Caco-2 (cell line): ENCODE data around the gene LCMT1. TPM values are rescaled to one million over a fixed set of nuclear protein-coding genes. Genes with fewer than 3 reads are reported as not detected.

Experiments
- BruUV-seq: library from RNA; stranded (reverse); fragments of 400-500 nt; replicated peaks from 2 replicates; lab custom pipeline; 2021; lab: Mats Ljungman, UMichigan
- CTCF ChIA-PET: fragments of 300-600 bp; sonication (Branson Sonifier 250); formaldehyde crosslinking; loops from one replicate; lab custom pipeline; 2022; ENCODE audit warnings: antibody characterized with exemption; lab: Charles Lee
- POLR2A ChIA-PET: fragments of 300-600 bp; sonication (Branson Sonifier 250); formaldehyde crosslinking; loops from one replicate; lab custom pipeline; 2022; ENCODE audit warnings: antibody characterized with exemption; lab: Charles Lee
- DNase-seq, 2 experiments: peaks; one replicate each; pipeline versions ENCODE4 v3.0.0 to v3.0.0-alpha.2; 2020 to 2022
- H3K27me3 ChIP-seq: replicated peaks from 2 replicates; pipeline ENCODE4 v1.6.0; 2011; ENCODE audit warnings: low read length; ENCODE audit not compliant: control insufficient read depth, insufficient read depth
- H3K36me3 ChIP-seq: 2 replicates; pipeline ENCODE4 v1.5.1; 2011; ENCODE audit warnings: low read length; ENCODE audit not compliant: control insufficient read depth, insufficient read depth
- H3K4me1 ChIP-seq: fragments of 250-450 bp; sonication (Bioruptor Pico); 2 replicates; pipeline ENCODE4 v1.5.1; 2020; ENCODE audit warnings: mild to moderate bottlenecking
- H3K4me3 ChIP-seq: 2 replicates; pipeline ENCODE4 v1.5.1; 2011; ENCODE audit warnings: low read depth, mild to moderate bottlenecking, control low read depth, low read length
- H3K9me3 ChIP-seq: fragments of 250-450 bp; sonication (Bioruptor Pico); 2 replicates; pipeline ENCODE4 v1.5.1; 2020; ENCODE audit warnings: mild to moderate bottlenecking, moderate library complexity
- H3K27ac Mint-ChIP-seq: one replicate; pipeline ENCODE4 v1.8.0; 2022; ENCODE audit warnings: mixed read lengths; ENCODE audit not compliant: unreplicated experiment
- H3K27me3 Mint-ChIP-seq: one replicate; pipeline ENCODE4 v1.8.0; 2022; ENCODE audit warnings: mixed read lengths; ENCODE audit not compliant: insufficient read depth, unreplicated experiment
- H3K36me3 Mint-ChIP-seq: one replicate; pipeline ENCODE4 v1.8.0; 2022; ENCODE audit warnings: mild to moderate bottlenecking, mixed read lengths; ENCODE audit not compliant: insufficient read depth, unreplicated experiment
- H3K4me1 Mint-ChIP-seq: one replicate; pipeline ENCODE4 v1.8.0; 2022; ENCODE audit warnings: low read depth, mixed read lengths; ENCODE audit not compliant: unreplicated experiment
- H3K4me3 Mint-ChIP-seq: one replicate; pipeline ENCODE4 v1.8.0; 2022; ENCODE audit warnings: mild to moderate bottlenecking, moderate library complexity, mixed read lengths; ENCODE audit not compliant: unreplicated experiment
- H3K9me3 Mint-ChIP-seq: one replicate; pipeline ENCODE4 v1.8.0; 2022; ENCODE audit warnings: mixed read lengths; ENCODE audit not compliant: unreplicated experiment
- CTCF ChIP-seq, 2 experiments: fragments of 200-600 bp in 1 of 2; IDR thresholded peaks; 1 replicate in 1 of 2; 2 replicates in 1 of 2; pipeline versions ENCODE4 v1.5.1 to v1.8.0; 2011 to 2022; ENCODE audit warnings: antibody characterized with exemption in 1 of 2, control low read depth in 1 of 2, inconsistent platforms in 1 of 2, low read depth in 1 of 2, low read length in 1 of 2, mild to moderate bottlenecking in 1 of 2, moderate library complexity in 1 of 2; ENCODE audit not compliant: insufficient read depth in 1 of 2, severe bottlenecking in 1 of 2, unreplicated experiment in 1 of 2
- intact Hi-C: fragments of 100-400 bp; cut with micrococcal nuclease; formaldehyde crosslinking; loops from one replicate; pipeline ENCODE4 v1.10.0; 2022; ENCODE audit not compliant: unreplicated experiment
- total RNA-seq: library from RNA; stranded (reverse); gene quantifications from 2 replicates; pipeline ENCODE4 v1.2.3, GENCODE V29; 2022

Gene LCMT1
- total RNA-seq, 1 experiment from 2014 or later: 53.9 TPM

- H3K9me3 Mint-ChIP-seq: no peaks in the 10 kb centered on the region
- no peak overlapping the region for H3K27ac Mint-ChIP-seq
- no peaks in the 10 kb centered on the region for H3K36me3 Mint-ChIP-seq
- no peak for TF ChIP-seq CTCF (IDR thresholded peaks at IDR 0.05; ENCODE audit: insufficient read depth in 1 of 2, low read depth in 1 of 2, low read length in 1 of 2, severe bottlenecking in 1 of 2, unreplicated experiment in 1 of 2)
- no peaks in the 10 kb centered on the region for H3K27me3 Mint-ChIP-seq
- intact Hi-C loops: no loop called here
- POLR2A ChIA-PET: no interaction called here
- H3K4me3 ChIP-seq: no peak overlapping the region
- no peak for DNase-seq
- H3K4me3 Mint-ChIP-seq: no peak overlapping the region
- CTCF ChIA-PET: no interaction called here
- H3K36me3 ChIP-seq: no peaks in the 10 kb centered on the region
- H3K4me1 Mint-ChIP-seq: no peaks in the 10 kb centered on the region
- no peaks in the 10 kb centered on the region for H3K4me1 ChIP-seq
- no peaks in the 10 kb centered on the region for H3K27me3 ChIP-seq
- no TSS peak for BruUV-seq
- H3K9me3 ChIP-seq: no peaks in the 10 kb centered on the region
These were observed 82.8 kb downstream of the LCMT1 start for GRCh38 chr16:25194273-25194878.

- POLR2A ChIA-PET: no interaction called here
- no peak for TF ChIP-seq CTCF (IDR thresholded peaks at IDR 0.05; ENCODE audit: insufficient read depth in 1 of 2, low read depth in 1 of 2, low read length in 1 of 2, severe bottlenecking in 1 of 2, unreplicated experiment in 1 of 2)
- CTCF ChIA-PET: no interaction called here
- BruUV-seq: no TSS peak
- Histone ChIP-seq H3K27me3 (no peaks in the 10 kb centered on the region), H3K4me3 (no peak overlapping the region), H3K9me3 (no peaks in the 10 kb centered on the region), H3K36me3 (no peaks in the 10 kb centered on the region), H3K4me1 (no peaks in the 10 kb centered on the region)
- Mint-ChIP-seq H3K4me1 (no peaks in the 10 kb centered on the region), H3K27me3 (no peaks in the 10 kb centered on the region), H3K4me3 (no peak overlapping the region), H3K36me3 (no peaks in the 10 kb centered on the region), H3K9me3 (no peaks in the 10 kb centered on the region), H3K27ac (no peak overlapping the region)
- intact Hi-C loops: no loop called here
- no peak for DNase-seq
These were observed 86.5 kb downstream of the LCMT1 start for GRCh38 chr16:25198021-25198420.

GRCh38 chr16:25199457-25199856 lies 87.9 kb downstream of the LCMT1 start:
- Mint-ChIP-seq H3K4me3 (no peak overlapping the region), H3K4me1 (no peaks in the 10 kb centered on the region), H3K27ac (no peak overlapping the region), H3K9me3 (no peaks in the 10 kb centered on the region), H3K36me3 (no peaks in the 10 kb centered on the region), H3K27me3 (no peaks in the 10 kb centered on the region)
- intact Hi-C loops: no loop called here
- Histone ChIP-seq H3K4me1 (no peaks in the 10 kb centered on the region), H3K9me3 (no peaks in the 10 kb centered on the region), H3K36me3 (no peaks in the 10 kb centered on the region), H3K4me3 (no peak overlapping the region), H3K27me3 (no peaks in the 10 kb centered on the region)
- BruUV-seq: no TSS peak
- no peak for TF ChIP-seq CTCF (IDR thresholded peaks at IDR 0.05; ENCODE audit: insufficient read depth in 1 of 2, low read depth in 1 of 2, low read length in 1 of 2, severe bottlenecking in 1 of 2, unreplicated experiment in 1 of 2)
- POLR2A ChIA-PET: no interaction called here
- DNase-seq: no peak
- CTCF ChIA-PET: no interaction called here
